Retinal pigment epithelial cell (primary cell): ENCODE measurements around the gene CLASP1.
A peak's percentile ranks its signal among the peaks of the same experiment; 100 is the strongest.

Experiments
- DNase-seq: peaks from one replicate; pipeline ENCODE4 v3.0.0-alpha.2; 2010; ENCODE audit warnings: low read depth
- H3K4me3 ChIP-seq: 2 replicates; pipeline ENCODE4 v1.5.1; 2011; ENCODE audit warnings: mild to moderate bottlenecking, low read length, control low read depth, moderate library complexity
- CTCF ChIP-seq: conservative IDR thresholded peaks from 2 replicates; pipeline ENCODE4 v1.5.1; 2011; ENCODE audit warnings: low read depth, low read length, control low read depth, inconsistent platforms

CLASP1 gene

GRCh38 chr2:121513597-121514333, 135.5 kb downstream of the CLASP1 start:
- DNase-seq: no peak
- no peak for TF ChIP-seq CTCF
- no peak overlapping the region for H3K4me3 ChIP-seq

DNA sequence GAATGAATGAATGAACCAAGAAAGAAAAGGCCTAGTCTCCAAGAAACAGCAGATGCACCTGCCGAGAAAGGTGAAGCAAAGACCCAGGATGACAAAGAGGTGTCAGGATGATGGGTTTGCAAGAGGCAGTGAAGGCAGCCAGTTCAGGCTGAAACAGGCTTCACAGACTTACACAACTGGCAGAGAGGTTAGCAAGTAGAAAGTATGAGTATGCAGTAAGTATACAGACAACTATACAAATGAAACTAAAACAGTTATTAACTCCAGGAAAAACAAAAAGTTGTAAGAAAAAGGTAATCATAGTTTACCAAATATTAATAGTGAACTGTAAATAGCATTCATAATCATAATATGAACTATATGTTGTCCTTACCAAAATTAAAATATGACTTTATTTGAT, 138.4 kb downstream of the CLASP1 start:
- no peak for TF ChIP-seq CTCF

GRCh38 chr2:121506621-121507020, 142.6 kb downstream of the CLASP1 start:
- no peak overlapping the region for H3K4me3 ChIP-seq

More for the DNA sequence above, 138.4 kb downstream of the CLASP1 start:
- DNase-seq: no peak
- H3K4me3 ChIP-seq: no peak overlapping the region

GRCh38 chr2:121505986-121506586, 143.2 kb downstream of the CLASP1 start:
- DNase-seq: no peak
- no peak overlapping the region for H3K4me3 ChIP-seq
- no peak for TF ChIP-seq CTCF

More at GRCh38 chr2:121506621-121507020, 142.6 kb downstream of the CLASP1 start:
- DNase-seq: no peak
- no peak for TF ChIP-seq CTCF

DNA sequence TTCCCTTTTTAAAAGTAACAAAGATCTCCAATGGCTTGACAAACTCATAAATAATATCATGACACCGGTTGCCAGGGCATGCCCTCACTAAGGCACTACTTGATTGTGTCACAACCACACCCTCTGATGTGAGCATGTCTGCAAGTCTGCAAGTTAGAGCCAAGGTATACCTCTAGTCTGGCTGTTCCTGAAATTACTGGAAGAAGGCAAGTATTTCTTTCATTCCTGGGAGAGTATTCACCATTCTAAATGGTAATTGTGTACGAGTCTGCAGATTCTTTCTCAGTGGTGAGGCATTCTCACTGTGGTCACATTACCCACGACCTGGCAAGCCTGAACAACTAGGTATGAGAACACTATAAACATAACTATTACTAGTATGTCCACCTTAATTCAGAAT, 144.3 kb downstream of the CLASP1 start:
- DNase-seq: peak; percentile 41
- H3K4me3 ChIP-seq: no peak overlapping the region
- no peak for TF ChIP-seq CTCF

DNA sequence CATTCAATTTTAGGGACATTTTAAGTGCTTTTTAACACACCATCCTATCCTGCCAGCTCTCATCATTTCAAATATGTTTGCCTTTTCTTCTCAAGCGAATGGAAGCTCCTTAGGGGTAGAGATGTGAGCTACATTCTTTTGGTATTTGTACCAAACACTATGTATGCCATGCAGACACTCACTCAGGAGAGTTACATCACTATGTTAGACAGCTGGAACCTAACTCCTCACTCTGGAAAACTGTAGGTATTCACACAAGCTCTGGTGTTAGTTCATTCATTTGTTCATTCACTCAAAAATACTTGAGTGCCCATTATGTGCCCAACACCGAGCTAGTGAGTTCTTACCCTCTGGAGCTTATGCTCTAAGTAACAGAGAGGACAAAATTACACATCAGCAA, 144.9 kb downstream of the CLASP1 start:
- TF ChIP-seq CTCF: no peak
- DNase-seq: no peak
- H3K4me3 ChIP-seq: no peak overlapping the region

DNA sequence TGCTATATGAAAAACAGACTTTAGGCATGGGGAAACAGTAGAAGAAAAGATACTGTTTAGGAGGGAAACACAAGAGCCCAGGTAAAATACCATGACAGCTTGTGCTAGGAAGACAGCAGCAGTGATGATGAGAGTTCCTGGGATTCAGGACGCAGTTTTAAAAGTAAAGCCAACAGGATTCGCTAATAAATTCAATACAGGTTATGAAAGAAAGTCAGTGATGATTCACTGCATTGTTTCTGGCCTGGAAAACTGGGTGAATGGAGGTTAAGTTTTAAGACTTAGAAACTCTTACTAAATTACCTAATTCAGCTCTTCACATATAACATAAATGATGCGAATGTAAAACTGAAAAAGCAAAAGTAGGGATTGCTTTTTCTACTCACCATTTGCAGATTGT, 146.5 kb downstream of the CLASP1 start:
- no peak for DNase-seq
- H3K4me3 ChIP-seq: no peak overlapping the region
- no peak for TF ChIP-seq CTCF
